DND-41 (cell line): ENCODE measurements around the gene GPR132.

ENCODE experiments used
- EZH2 ChIP-seq: IDR thresholded peaks from 3 replicates; pipeline ENCODE4 v1.6.1; 2012; ENCODE audit warnings: borderline replicate concordance, low read depth, mild to moderate bottlenecking, moderate library complexity, low read length, inconsistent platforms; ENCODE audit not compliant: severe bottlenecking
- TF ChIP-seq, protein P1 (sequence below): IDR thresholded peaks from 2 replicates; pipeline ENCODE4 v1.5.1; 2012; ENCODE audit warnings: borderline replicate concordance, low read length, moderate library complexity, mild to moderate bottlenecking; ENCODE audit not compliant: poor library complexity, severe bottlenecking; ENCODE audit errors: extremely low read depth

DNA sequence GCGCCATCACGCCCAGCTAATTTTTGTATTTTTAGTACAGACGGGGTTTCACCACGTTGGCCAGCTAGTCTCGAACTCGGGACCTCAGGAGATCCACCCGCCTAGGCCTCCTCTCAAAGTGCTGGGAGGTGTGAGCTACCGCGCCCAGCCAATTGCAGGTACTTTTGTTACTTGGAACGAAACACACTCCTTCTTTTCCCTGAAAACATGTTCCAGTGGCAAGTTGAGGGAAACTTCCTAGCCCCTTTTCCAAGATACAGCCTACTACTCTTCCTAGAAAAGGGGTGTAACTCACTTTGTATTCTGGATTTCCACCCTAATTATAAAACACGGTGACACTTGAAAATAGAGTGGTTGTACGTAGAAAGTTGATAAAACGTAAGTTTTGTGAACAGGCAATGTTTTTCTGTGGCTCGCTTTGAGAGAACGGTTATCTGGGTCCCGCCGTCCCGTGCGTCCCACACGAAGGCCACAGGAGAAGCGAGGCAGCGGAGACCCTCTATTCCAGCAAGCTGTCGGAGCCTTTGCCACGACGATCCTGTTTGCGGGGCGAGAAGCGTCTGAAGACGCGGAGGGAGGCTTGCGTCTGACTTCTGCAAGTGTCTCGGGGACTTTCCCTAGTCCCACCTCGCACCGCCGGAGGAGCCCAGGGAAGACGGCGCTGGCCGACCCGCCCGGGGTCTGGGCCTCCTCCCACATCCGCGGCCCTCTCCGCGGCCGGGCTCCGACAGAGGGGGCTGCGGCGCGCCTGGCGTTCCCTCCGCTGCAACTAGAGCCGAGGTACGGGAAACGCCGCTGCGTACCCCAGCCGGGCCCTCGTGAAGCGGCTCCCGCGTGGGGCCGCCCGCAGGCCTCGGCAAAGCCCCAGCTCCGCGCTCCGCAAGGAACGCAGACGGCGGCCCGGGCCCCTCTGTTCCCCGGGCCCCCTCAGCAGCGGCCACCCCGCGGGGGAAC lies 45.1 kb downstream of the GPR132 start:
- TF ChIP-seq, protein P1, sequence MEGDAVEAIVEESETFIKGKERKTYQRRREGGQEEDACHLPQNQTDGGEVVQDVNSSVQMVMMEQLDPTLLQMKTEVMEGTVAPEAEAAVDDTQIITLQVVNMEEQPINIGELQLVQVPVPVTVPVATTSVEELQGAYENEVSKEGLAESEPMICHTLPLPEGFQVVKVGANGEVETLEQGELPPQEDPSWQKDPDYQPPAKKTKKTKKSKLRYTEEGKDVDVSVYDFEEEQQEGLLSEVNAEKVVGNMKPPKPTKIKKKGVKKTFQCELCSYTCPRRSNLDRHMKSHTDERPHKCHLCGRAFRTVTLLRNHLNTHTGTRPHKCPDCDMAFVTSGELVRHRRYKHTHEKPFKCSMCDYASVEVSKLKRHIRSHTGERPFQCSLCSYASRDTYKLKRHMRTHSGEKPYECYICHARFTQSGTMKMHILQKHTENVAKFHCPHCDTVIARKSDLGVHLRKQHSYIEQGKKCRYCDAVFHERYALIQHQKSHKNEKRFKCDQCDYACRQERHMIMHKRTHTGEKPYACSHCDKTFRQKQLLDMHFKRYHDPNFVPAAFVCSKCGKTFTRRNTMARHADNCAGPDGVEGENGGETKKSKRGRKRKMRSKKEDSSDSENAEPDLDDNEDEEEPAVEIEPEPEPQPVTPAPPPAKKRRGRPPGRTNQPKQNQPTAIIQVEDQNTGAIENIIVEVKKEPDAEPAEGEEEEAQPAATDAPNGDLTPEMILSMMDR = peak; percentile 5
- TF ChIP-seq EZH2 = no peak
